Liver (tissue), 9 donors: ENCODE data around the gene FAM210A. TPM values are rescaled to one million over a fixed set of nuclear protein-coding genes. Genes with fewer than 3 reads are reported as not detected.

Source experiments
- DNase-seq: peaks from one replicate; pipeline ENCODE4 v3.0.0-alpha.2; 2017; ENCODE audit warnings: low spot score
- H3K27ac ChIP-seq, 2 donors: one replicate each; pipeline ENCODE4 v1.7.0; 2013; ENCODE audit warnings: inconsistent platforms in 2 of 2, low read length in 2 of 2, control low read depth in 1 of 2, low read depth in 1 of 2, mild to moderate bottlenecking in 1 of 2
- H3K27me3 ChIP-seq, 4 donors: one replicate each; pipeline versions ENCODE4 v1.6.1 to v1.7.0; 2013; ENCODE audit warnings: low read length in 3 of 4, inconsistent platforms in 1 of 4, mild to moderate bottlenecking in 1 of 4, moderate library complexity in 1 of 4; ENCODE audit not compliant: control insufficient read depth in 4 of 4, insufficient read depth in 4 of 4
- H3K36me3 ChIP-seq, 4 donors: one replicate each; pipeline versions ENCODE4 v1.6.1 to v1.7.0; 2013; ENCODE audit warnings: low read length in 3 of 4, mild to moderate bottlenecking in 3 of 4, low read depth in 1 of 4, moderate library complexity in 1 of 4; ENCODE audit not compliant: control insufficient read depth in 4 of 4, insufficient read depth in 3 of 4
- H3K4me1 ChIP-seq, 4 donors: one replicate each; pipeline versions ENCODE4 v1.6.1 to v1.7.0; 2013; ENCODE audit warnings: low read length in 3 of 4, mild to moderate bottlenecking in 3 of 4, moderate library complexity in 1 of 4; ENCODE audit not compliant: control insufficient read depth in 4 of 4, insufficient read depth in 4 of 4
- H3K4me3 ChIP-seq, 3 donors: one replicate each; pipeline versions ENCODE4 v1.6.1 to v1.7.0; 2013; ENCODE audit warnings: low read length in 3 of 3, control low read depth in 1 of 3, low read depth in 1 of 3, mild to moderate bottlenecking in 1 of 3
- H3K9ac ChIP-seq, 2 donors: one replicate each; pipeline ENCODE4 v1.7.0; 2013; ENCODE audit warnings: low read length in 2 of 2, mild to moderate bottlenecking in 2 of 2, moderate library complexity in 2 of 2, control low read depth in 1 of 2, low read depth in 1 of 2
- H3K9me3 ChIP-seq, 4 donors: one replicate each; pipeline versions ENCODE4 v1.6.1 to v1.7.0; 2013; ENCODE audit warnings: low read length in 3 of 4; ENCODE audit not compliant: control insufficient read depth in 4 of 4
- EGR1 ChIP-seq, 2 donors: IDR thresholded peaks; 2 replicates each; pipeline ENCODE4 v1.6.1; 2016 to 2018; ENCODE audit warnings: antibody characterized with exemption in 2 of 2, low read depth in 2 of 2
- FOXA1 ChIP-seq: IDR thresholded peaks from 2 replicates; pipeline ENCODE4 v1.6.1; 2016; ENCODE audit warnings: antibody characterized with exemption
- FOXA2 ChIP-seq: IDR thresholded peaks from 2 replicates; pipeline ENCODE4 v1.6.1; 2016; ENCODE audit warnings: antibody characterized with exemption
- GABPA ChIP-seq, 2 donors: IDR thresholded peaks in 1 of 2; conservative IDR thresholded peaks in 1 of 2; 2 replicates each; pipeline ENCODE4 v1.6.1; 2016; ENCODE audit warnings: antibody characterized with exemption in 2 of 2, mild to moderate bottlenecking in 1 of 2, moderate library complexity in 1 of 2
- HNF4A ChIP-seq, 2 donors: conservative IDR thresholded peaks; 2 replicates each; pipeline ENCODE4 v1.6.1; 2016; ENCODE audit warnings: antibody characterized with exemption in 2 of 2, mild to moderate bottlenecking in 2 of 2
- HNF4G ChIP-seq: IDR thresholded peaks from 2 replicates; pipeline ENCODE4 v1.6.1; 2016; ENCODE audit warnings: antibody characterized with exemption
- JUND ChIP-seq, 2 donors: IDR thresholded peaks; 2 replicates each; pipeline ENCODE4 v1.6.1; 2016; ENCODE audit warnings: antibody characterized with exemption in 2 of 2
- NR2F2 ChIP-seq: IDR thresholded peaks from 2 replicates; pipeline ENCODE4 v1.6.1; 2016; ENCODE audit warnings: antibody characterized with exemption
- RAD21 ChIP-seq, 2 donors: IDR thresholded peaks; 2 replicates each; pipeline ENCODE4 v1.6.1; 2016; ENCODE audit warnings: antibody characterized with exemption in 2 of 2, mild to moderate bottlenecking in 2 of 2
- RXRA ChIP-seq, 2 donors: IDR thresholded peaks; 2 replicates each; pipeline ENCODE4 v1.6.1; 2017 to 2018; ENCODE audit warnings: antibody characterized with exemption in 2 of 2, mild to moderate bottlenecking in 1 of 2
- SP1 ChIP-seq: IDR thresholded peaks from 2 replicates; pipeline ENCODE4 v1.6.1; 2018; ENCODE audit warnings: antibody characterized with exemption, mild to moderate bottlenecking
- TAF1 ChIP-seq: conservative IDR thresholded peaks from 2 replicates; pipeline ENCODE4 v1.6.1; 2016; ENCODE audit warnings: antibody characterized with exemption, mild to moderate bottlenecking
- YY1 ChIP-seq: IDR thresholded peaks from 2 replicates; pipeline ENCODE4 v1.6.1; 2016; ENCODE audit warnings: antibody characterized with exemption, mild to moderate bottlenecking
- ZBTB33 ChIP-seq: IDR thresholded peaks from 2 replicates; pipeline ENCODE4 v1.6.1; 2016; ENCODE audit warnings: antibody characterized with exemption
- WGBS: extraction: QIAGEN DNeasy Blood & Tissue Kit; methylation state at CpG from one replicate; pipeline ENCODE4 v1.1.7; 2013; 5-methylcytosine and 5-hydroxymethylcytosine counted together
- polyA plus RNA-seq, 2 donors: library from polyadenylated mRNA; stranded (reverse) in 1 of 2; unstranded in 1 of 2; fragments of 200-250 nt in 1 of 2; fragments of >200 nt in 1 of 2; fragmentation: Nextera tagmentation in 1 of 2; extraction: Ambion mirVana in 1 of 2; gene quantifications; one replicate each; pipeline versions ENCODE4 v1.2.1 to v1.2.3, GENCODE V29; 2013 to 2015
- total RNA-seq, 2 donors: library from RNA; depleted of rRNA; stranded (reverse); fragments of >200 nt; gene quantifications; one replicate each; pipeline ENCODE4 v1.2.3, GENCODE V29; 2014
- TF ChIP-seq, protein P1 (sequence below): IDR thresholded peaks from 2 replicates; pipeline ENCODE4 v1.6.1; 2016; ENCODE audit warnings: antibody characterized with exemption, mild to moderate bottlenecking
- TF ChIP-seq, protein P2 (sequence below): fragments of 150-350 bp; IDR thresholded peaks from 2 replicates; pipeline ENCODE4 v1.5.1; 2017; ENCODE audit warnings: improper control_type of control experiment, low read depth, low read length; ENCODE audit not compliant: missing input control
- TF ChIP-seq, protein P3 (sequence below): IDR thresholded peaks from 2 replicates; pipeline ENCODE4 v1.6.1; 2016; ENCODE audit warnings: antibody characterized with exemption
- TF ChIP-seq, protein P4 (sequence below): IDR thresholded peaks from 2 replicates; pipeline ENCODE4 v1.6.1; 2016; ENCODE audit warnings: antibody characterized with exemption
- donor health status: healthy.
- donor health status: healthy.
- donor health status: healthy.
- donor health status: healthy.
- donor health status: healthy.

FAM210A gene
- total and polyA plus RNA-seq, 4 donors, result 10.5 to 18.3 (median 12.5) TPM

DNA sequence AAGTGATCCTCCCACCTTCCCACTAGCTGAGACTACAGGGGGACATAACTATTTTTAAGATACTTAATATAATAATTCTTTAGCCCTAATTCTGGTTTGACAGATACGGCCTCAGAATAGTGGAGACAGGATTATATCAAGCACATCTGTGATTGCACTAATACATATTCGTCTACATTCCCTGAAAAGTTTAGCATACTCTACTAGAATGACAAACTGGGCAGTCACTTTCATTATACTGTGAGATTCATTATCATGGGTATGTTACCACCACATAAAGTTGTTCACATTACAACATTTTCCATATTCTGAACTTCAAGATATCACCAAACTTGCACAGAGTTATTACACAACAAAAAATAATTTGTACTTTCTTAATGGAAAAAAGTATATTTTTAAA, 11.0 kb downstream of the FAM210A start:
- no peak overlapping the region for H3K4me3 ChIP-seq
- TF ChIP-seq EGR1 (IDR thresholded peaks at IDR 0.05; ENCODE audit: low read depth in 2 of 2) (no peak), SP1 (no peak), ZBTB33 (no peak), TAF1 (no peak), GABPA (IDR thresholded peaks at IDR 0.05 in 1 of 2, conservative IDR thresholded peaks at IDR 0.05 in 1 of 2) (no peak), FOXA1 (no peak), RAD21 (IDR thresholded peaks at IDR 0.05) (no peak), RXRA (IDR thresholded peaks at IDR 0.05) (no peak), HNF4G (no peak), FOXA2 (no peak), YY1 (no peak), HNF4A (conservative IDR thresholded peaks at IDR 0.05) (no peak), JUND (IDR thresholded peaks at IDR 0.05) (no peak), NR2F2 (no peak)
- TF ChIP-seq, protein P1, sequence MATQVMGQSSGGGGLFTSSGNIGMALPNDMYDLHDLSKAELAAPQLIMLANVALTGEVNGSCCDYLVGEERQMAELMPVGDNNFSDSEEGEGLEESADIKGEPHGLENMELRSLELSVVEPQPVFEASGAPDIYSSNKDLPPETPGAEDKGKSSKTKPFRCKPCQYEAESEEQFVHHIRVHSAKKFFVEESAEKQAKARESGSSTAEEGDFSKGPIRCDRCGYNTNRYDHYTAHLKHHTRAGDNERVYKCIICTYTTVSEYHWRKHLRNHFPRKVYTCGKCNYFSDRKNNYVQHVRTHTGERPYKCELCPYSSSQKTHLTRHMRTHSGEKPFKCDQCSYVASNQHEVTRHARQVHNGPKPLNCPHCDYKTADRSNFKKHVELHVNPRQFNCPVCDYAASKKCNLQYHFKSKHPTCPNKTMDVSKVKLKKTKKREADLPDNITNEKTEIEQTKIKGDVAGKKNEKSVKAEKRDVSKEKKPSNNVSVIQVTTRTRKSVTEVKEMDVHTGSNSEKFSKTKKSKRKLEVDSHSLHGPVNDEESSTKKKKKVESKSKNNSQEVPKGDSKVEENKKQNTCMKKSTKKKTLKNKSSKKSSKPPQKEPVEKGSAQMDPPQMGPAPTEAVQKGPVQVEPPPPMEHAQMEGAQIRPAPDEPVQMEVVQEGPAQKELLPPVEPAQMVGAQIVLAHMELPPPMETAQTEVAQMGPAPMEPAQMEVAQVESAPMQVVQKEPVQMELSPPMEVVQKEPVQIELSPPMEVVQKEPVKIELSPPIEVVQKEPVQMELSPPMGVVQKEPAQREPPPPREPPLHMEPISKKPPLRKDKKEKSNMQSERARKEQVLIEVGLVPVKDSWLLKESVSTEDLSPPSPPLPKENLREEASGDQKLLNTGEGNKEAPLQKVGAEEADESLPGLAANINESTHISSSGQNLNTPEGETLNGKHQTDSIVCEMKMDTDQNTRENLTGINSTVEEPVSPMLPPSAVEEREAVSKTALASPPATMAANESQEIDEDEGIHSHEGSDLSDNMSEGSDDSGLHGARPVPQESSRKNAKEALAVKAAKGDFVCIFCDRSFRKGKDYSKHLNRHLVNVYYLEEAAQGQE, result no peak
- TF ChIP-seq, protein P2, sequence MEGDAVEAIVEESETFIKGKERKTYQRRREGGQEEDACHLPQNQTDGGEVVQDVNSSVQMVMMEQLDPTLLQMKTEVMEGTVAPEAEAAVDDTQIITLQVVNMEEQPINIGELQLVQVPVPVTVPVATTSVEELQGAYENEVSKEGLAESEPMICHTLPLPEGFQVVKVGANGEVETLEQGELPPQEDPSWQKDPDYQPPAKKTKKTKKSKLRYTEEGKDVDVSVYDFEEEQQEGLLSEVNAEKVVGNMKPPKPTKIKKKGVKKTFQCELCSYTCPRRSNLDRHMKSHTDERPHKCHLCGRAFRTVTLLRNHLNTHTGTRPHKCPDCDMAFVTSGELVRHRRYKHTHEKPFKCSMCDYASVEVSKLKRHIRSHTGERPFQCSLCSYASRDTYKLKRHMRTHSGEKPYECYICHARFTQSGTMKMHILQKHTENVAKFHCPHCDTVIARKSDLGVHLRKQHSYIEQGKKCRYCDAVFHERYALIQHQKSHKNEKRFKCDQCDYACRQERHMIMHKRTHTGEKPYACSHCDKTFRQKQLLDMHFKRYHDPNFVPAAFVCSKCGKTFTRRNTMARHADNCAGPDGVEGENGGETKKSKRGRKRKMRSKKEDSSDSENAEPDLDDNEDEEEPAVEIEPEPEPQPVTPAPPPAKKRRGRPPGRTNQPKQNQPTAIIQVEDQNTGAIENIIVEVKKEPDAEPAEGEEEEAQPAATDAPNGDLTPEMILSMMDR, result no peak
- TF ChIP-seq, protein P3, sequence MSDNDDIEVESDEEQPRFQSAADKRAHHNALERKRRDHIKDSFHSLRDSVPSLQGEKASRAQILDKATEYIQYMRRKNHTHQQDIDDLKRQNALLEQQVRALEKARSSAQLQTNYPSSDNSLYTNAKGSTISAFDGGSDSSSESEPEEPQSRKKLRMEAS, result no peak
- TF ChIP-seq, protein P4, sequence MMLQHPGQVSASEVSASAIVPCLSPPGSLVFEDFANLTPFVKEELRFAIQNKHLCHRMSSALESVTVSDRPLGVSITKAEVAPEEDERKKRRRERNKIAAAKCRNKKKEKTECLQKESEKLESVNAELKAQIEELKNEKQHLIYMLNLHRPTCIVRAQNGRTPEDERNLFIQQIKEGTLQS, result no peak
- H3K9ac ChIP-seq, result no peak overlapping the region
- no peak for DNase-seq
- no peaks in the 10 kb centered on the region for H3K9me3 ChIP-seq
- no peaks in the 10 kb centered on the region for H3K27me3 ChIP-seq
- H3K36me3 ChIP-seq, result no peaks in the 10 kb centered on the region
- H3K27ac ChIP-seq, result no peak overlapping the region
- WGBS, result 96% methylated on average over 2 of the region's 2 CpGs
- H3K4me1 ChIP-seq, result peaks cover 0 to 24% (median 12%) of the 10 kb centered on the region in 4 donors
